HEK293 (cell line): ENCODE data around the gene PLSCR5.

ENCODE experiments used
- CTCF ChIA-PET: fragments of 350-600 bp; formaldehyde crosslinking; extraction: SDS; loops from one replicate; lab custom pipeline; 2021; ENCODE audit warnings: antibody characterized with exemption; lab: Yijun Ruan, JAX
- POLR2A ChIA-PET: fragments of 300-600 bp; formaldehyde crosslinking; extraction: SDS; loops from one replicate; lab custom pipeline; 2020; ENCODE audit warnings: antibody characterized with exemption, inconsistent platforms; lab: Yijun Ruan, JAX
- H3K27ac ChIP-seq: fragments of 200-500 bp; sonication (Bioruptor generic); 2 replicates; pipeline ENCODE4 v1.5.1; 2014; ENCODE audit warnings: low read depth, low read length, control low read depth, inconsistent platforms; ENCODE audit errors: extremely low read depth
- H3K36me3 ChIP-seq, 2 experiments: fragments of 200-500 bp in 1 of 2; sonication (Bioruptor generic) in 1 of 2; 1 replicate in 1 of 2; 2 replicates in 1 of 2; pipeline ENCODE4 v1.5.1; 2014 to 2017; ENCODE audit warnings: inconsistent platforms in 2 of 2, low read length in 2 of 2; ENCODE audit not compliant: control insufficient read depth in 2 of 2, insufficient read depth in 1 of 2
- H3K4me1 ChIP-seq: fragments of 200-500 bp; sonication (Bioruptor generic); 2 replicates; pipeline ENCODE4 v1.5.1; 2014; ENCODE audit warnings: mild to moderate bottlenecking, low read length, inconsistent platforms; ENCODE audit not compliant: control insufficient read depth, insufficient read depth
- H3K4me3 ChIP-seq: 2 replicates; pipeline ENCODE4 v1.5.1; 2011; ENCODE audit warnings: low read depth, mild to moderate bottlenecking, control low read depth, low read length, moderate library complexity
- H3K9me3 ChIP-seq: fragments of 200-500 bp; sonication (Bioruptor generic); 2 replicates; pipeline ENCODE4 v1.5.1; 2014; ENCODE audit warnings: low read depth, low read length, inconsistent platforms; ENCODE audit not compliant: control insufficient read depth, insufficient read depth
- GLI2 ChIP-seq: fragments of 450-650 bp; formaldehyde crosslinking; IDR thresholded peaks from 2 replicates; pipeline ENCODE4; 2017; ENCODE audit warnings: missing biosample characterization, missing genetic modification characterization, low read depth, borderline replicate concordance
- KLF1 ChIP-seq: fragments of 450-650 bp; formaldehyde crosslinking; IDR thresholded peaks from 2 replicates; pipeline ENCODE4 v1.5.1; 2016; ENCODE audit warnings: missing biosample characterization, missing genetic modification characterization
- KLF10 ChIP-seq: fragments of 450-650 bp; IDR thresholded peaks from 2 replicates; pipeline ENCODE4 v1.5.1; 2018; ENCODE audit warnings: missing biosample characterization, mild to moderate bottlenecking, missing genetic modification characterization
- KLF7 ChIP-seq: fragments of 450-650 bp; formaldehyde crosslinking; IDR thresholded peaks from 2 replicates; pipeline ENCODE4 v1.5.1; 2016; ENCODE audit warnings: missing biosample characterization, missing genetic modification characterization, borderline replicate concordance
- MEIS1 ChIP-seq: sonication (generic); formaldehyde crosslinking; IDR thresholded peaks from 2 replicates; pipeline ENCODE4 v1.8.1; 2022; ENCODE audit warnings: missing genetic modification reagents, mild to moderate bottlenecking, borderline replicate concordance
- REST ChIP-seq: fragments of 450-650 bp; formaldehyde crosslinking; IDR thresholded peaks from 2 replicates; pipeline ENCODE4 v1.5.1; 2016; ENCODE audit warnings: missing biosample characterization, missing genetic modification characterization
- ZBTB6 ChIP-seq: fragments of 450-650 bp; formaldehyde crosslinking; IDR thresholded peaks from 2 replicates; pipeline ENCODE4 v1.5.1; 2017; ENCODE audit warnings: missing biosample characterization, missing genetic modification characterization
- ZFP3 ChIP-seq: fragments of 450-650 bp; formaldehyde crosslinking; IDR thresholded peaks from 2 replicates; pipeline ENCODE4 v1.5.1; 2016; ENCODE audit warnings: low read depth, missing biosample characterization, missing genetic modification characterization
- ZFP37 ChIP-seq: fragments of 450-650 bp; formaldehyde crosslinking; IDR thresholded peaks from 2 replicates; pipeline ENCODE4 v1.5.1; 2016; ENCODE audit warnings: missing biosample characterization, missing genetic modification characterization
- ZIC2 ChIP-seq: fragments of 450-650 bp; formaldehyde crosslinking; IDR thresholded peaks from 2 replicates; pipeline ENCODE4 v1.5.1; 2016; ENCODE audit warnings: missing biosample characterization, missing genetic modification characterization
- ZNF140 ChIP-seq: fragments of 450-650 bp; formaldehyde crosslinking; IDR thresholded peaks from 2 replicates; pipeline ENCODE4 v1.5.1; 2016; ENCODE audit warnings: missing biosample characterization, missing genetic modification characterization
- ZNF157 ChIP-seq: fragments of 450-650 bp; formaldehyde crosslinking; IDR thresholded peaks from 2 replicates; pipeline ENCODE4 v1.5.1; 2016; ENCODE audit warnings: missing biosample characterization, missing genetic modification characterization
- ZNF202 ChIP-seq: fragments of 450-650 bp; formaldehyde crosslinking; IDR thresholded peaks from 2 replicates; pipeline ENCODE4 v1.5.1; 2016; ENCODE audit warnings: missing biosample characterization, missing genetic modification characterization, borderline replicate concordance
- ZNF214 ChIP-seq: fragments of 450-650 bp; formaldehyde crosslinking; IDR thresholded peaks from 2 replicates; pipeline ENCODE4 v1.5.1; 2017; ENCODE audit warnings: missing biosample characterization, mild to moderate bottlenecking, missing genetic modification characterization, borderline replicate concordance
- ZNF223 ChIP-seq: fragments of 450-650 bp; formaldehyde crosslinking; IDR thresholded peaks from 2 replicates; pipeline ENCODE4 v1.5.1; 2016; ENCODE audit warnings: missing biosample characterization, missing genetic modification characterization
- ZNF248 ChIP-seq: fragments of 450-650 bp; formaldehyde crosslinking; IDR thresholded peaks from 2 replicates; pipeline ENCODE4 v1.5.1; 2017; ENCODE audit warnings: missing biosample characterization, missing genetic modification characterization
- ZNF274 ChIP-seq, 2 experiments: fragments of 200-500 bp in 1 of 2; fragments of 450-650 bp in 1 of 2; sonication (Bioruptor generic) in 1 of 2; formaldehyde crosslinking in 1 of 2; IDR thresholded peaks; 2 replicates each; pipeline versions ENCODE4 v1.5.1 to v1.6.1; 2014 to 2016; ENCODE audit warnings: borderline replicate concordance in 1 of 2, inconsistent platforms in 1 of 2, low read length in 1 of 2, missing biosample characterization in 1 of 2, missing genetic modification characterization in 1 of 2
- ZNF404 ChIP-seq: fragments of 450-650 bp; formaldehyde crosslinking; IDR thresholded peaks from 2 replicates; pipeline ENCODE4 v1.5.1; 2017; ENCODE audit warnings: missing biosample characterization, missing genetic modification characterization
- ZNF488 ChIP-seq: fragments of 450-650 bp; formaldehyde crosslinking; IDR thresholded peaks from 2 replicates; pipeline ENCODE4 v1.5.1; 2016; ENCODE audit warnings: missing biosample characterization, missing genetic modification characterization
- ZNF585B ChIP-seq: fragments of 450-650 bp; formaldehyde crosslinking; IDR thresholded peaks from 2 replicates; pipeline ENCODE4 v1.5.1; 2016; ENCODE audit warnings: missing biosample characterization, missing genetic modification characterization
- ZNF654 ChIP-seq: fragments of 450-650 bp; formaldehyde crosslinking; IDR thresholded peaks from 2 replicates; pipeline ENCODE4 v1.5.1; 2016; ENCODE audit warnings: low read depth, missing biosample characterization, missing genetic modification characterization
- ZNF704 ChIP-seq: fragments of 450-650 bp; formaldehyde crosslinking; IDR thresholded peaks from 2 replicates; pipeline ENCODE4 v1.5.1; 2016; ENCODE audit warnings: missing biosample characterization, missing genetic modification characterization
- ZNF792 ChIP-seq: fragments of 450-650 bp; formaldehyde crosslinking; IDR thresholded peaks from 2 replicates; pipeline ENCODE4 v1.5.1; 2016; ENCODE audit warnings: missing biosample characterization, missing genetic modification characterization
- ZSCAN18 ChIP-seq: fragments of 450-650 bp; formaldehyde crosslinking; IDR thresholded peaks from 2 replicates; pipeline ENCODE4 v1.5.1; 2016; ENCODE audit warnings: missing biosample characterization, missing genetic modification characterization

PLSCR5 gene

GRCh38 chr3:146590521-146590920 is 14.6 kb downstream of the PLSCR5 start:
- Histone ChIP-seq H3K36me3 (no peaks in the 10 kb centered on the region), H3K4me1 (no peaks in the 10 kb centered on the region), H3K27ac (no peak overlapping the region), H3K9me3 (no peaks in the 10 kb centered on the region), H3K4me3 (no peak overlapping the region)
- CTCF ChIA-PET = interaction anchor here (0.6 to 2.4 kb wide), 4 partner anchors 46 to 384 kb away, joined by 3 to 13 read pairs (median 5); no protein-coding TSS in a partner anchor
- TF ChIP-seq ZNF488 = no peak
- TF ChIP-seq ZFP3 (tag by site-specific recombination) = no peak
- TF ChIP-seq REST (tag by site-specific recombination) = no peak
- no peak for TF ChIP-seq ZNF157
- TF ChIP-seq ZIC2 = no peak
- TF ChIP-seq ZNF792 (tag by site-specific recombination) = no peak
- TF ChIP-seq ZNF214 (tag by site-specific recombination) = no peak
- no peak for TF ChIP-seq MEIS1 (CRISPR knock-in tag)
- POLR2A ChIA-PET = no interaction called here

GRCh38 chr3:146589899-146590508 is 15.1 kb downstream of the PLSCR5 start:
- peak; percentile 53 for TF ChIP-seq ZNF654
- no peak for TF ChIP-seq ZNF274 (IDR thresholded peaks at IDR 0.05; ENCODE audit: low read length)
- TF ChIP-seq ZNF274 (tag by site-specific recombination; IDR thresholded peaks at IDR 0.05; ENCODE audit: borderline replicate concordance) = no peak
- TF ChIP-seq ZSCAN18 = no peak
- no peak for TF ChIP-seq ZNF248 (tag by site-specific recombination)
- ChIA-PET POLR2A (no interaction called here), CTCF (interaction anchor here (0.6 to 2.4 kb wide), 6 partner anchors 9 to 51 kb away, joined by 4 to 13 read pairs (median 6); no protein-coding TSS in a partner anchor)

GRCh38 chr3:146585156-146585555 is 20.0 kb downstream of the PLSCR5 start:
- ChIA-PET POLR2A (no interaction called here), CTCF (no interaction called here)
- no peaks in the 10 kb centered on the region for H3K9me3 ChIP-seq
- no peaks in the 10 kb centered on the region for H3K36me3 ChIP-seq
- H3K4me1 ChIP-seq = no peaks in the 10 kb centered on the region
- no peak overlapping the region for H3K4me3 ChIP-seq
- no peak overlapping the region for H3K27ac ChIP-seq
- no peak for TF ChIP-seq KLF1 (tag by site-specific recombination)
- no peak for TF ChIP-seq ZNF274 (IDR thresholded peaks at IDR 0.05; ENCODE audit: low read length)
- no peak for TF ChIP-seq ZNF274 (tag by site-specific recombination; IDR thresholded peaks at IDR 0.05; ENCODE audit: borderline replicate concordance)
- TF ChIP-seq ZFP37 (tag by site-specific recombination) = no peak
- TF ChIP-seq ZNF404 = no peak
- TF ChIP-seq KLF7 (tag by site-specific recombination) = no peak
- TF ChIP-seq ZNF140 (tag by site-specific recombination) = no peak
- no peak for TF ChIP-seq GLI2
- no peak for TF ChIP-seq ZNF202
- no peak for TF ChIP-seq ZNF223 (tag by site-specific recombination)
- TF ChIP-seq ZNF704 = no peak
- TF ChIP-seq KLF10 = no peak
- no peak for TF ChIP-seq ZNF585B (tag by site-specific recombination)
- no peak for TF ChIP-seq ZBTB6 (tag by site-specific recombination)

More at GRCh38 chr3:146589899-146590508, 15.1 kb downstream of the PLSCR5 start:
- Histone ChIP-seq H3K4me1 (no peaks in the 10 kb centered on the region), H3K27ac (no peak overlapping the region), H3K9me3 (no peaks in the 10 kb centered on the region), H3K36me3 (no peaks in the 10 kb centered on the region), H3K4me3 (no peak overlapping the region)
